NCI-H1694 (cell line): ENCODE measurements around the gene ARHGAP22.

Source experiments
- DNase-seq: peaks from one replicate; lab custom pipeline; 2025; lab: John Stamatoyannopoulos, UW

ARHGAP22 gene

DNA sequence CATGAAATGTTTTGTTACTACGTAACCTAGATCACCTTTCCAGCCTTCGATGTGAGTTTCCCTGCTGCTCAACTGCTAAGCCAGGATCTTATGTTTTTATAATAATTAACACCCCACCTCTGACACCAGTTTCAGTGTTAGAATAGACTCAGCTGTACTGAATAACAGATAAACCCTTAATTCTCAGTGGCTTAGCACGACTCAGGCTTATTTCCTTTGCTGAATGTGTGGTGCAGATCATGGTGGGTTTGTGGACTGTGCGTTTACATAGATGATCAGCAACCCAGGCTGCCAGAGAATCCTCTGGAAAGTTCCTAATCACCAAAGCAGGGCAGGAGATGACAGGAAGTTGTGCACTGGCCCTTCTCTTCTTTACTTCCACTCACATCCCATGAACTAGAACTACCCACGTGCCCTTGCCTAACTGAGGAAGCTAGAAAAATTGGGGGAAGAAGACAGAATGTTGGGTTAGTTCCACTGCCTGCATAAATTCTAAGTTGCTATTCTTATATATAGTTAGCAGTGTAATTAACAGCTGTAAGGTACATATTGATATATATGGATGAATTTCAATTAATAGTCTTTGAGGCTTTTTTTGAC lies 186.6 kb downstream of the ARHGAP22 start:
- no peak for DNase-seq

DNA sequence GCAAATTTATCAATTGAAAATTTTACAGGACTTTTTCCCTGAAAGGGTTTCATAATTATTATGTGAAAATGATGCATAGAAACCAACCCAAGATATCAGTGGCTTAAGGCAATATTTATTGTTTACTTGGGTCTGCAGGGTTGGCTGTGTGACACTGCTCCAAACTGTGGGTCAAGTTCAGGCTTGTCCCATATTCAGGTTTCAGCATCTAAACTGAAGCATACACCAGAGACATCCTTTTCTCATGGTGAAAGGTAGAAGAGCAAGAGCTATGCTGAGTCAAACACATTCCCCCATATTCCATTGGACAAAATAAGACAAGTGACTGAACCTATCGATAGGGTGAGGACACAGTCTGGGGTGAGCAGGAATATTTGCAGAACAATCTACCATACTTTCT lies 187.5 kb downstream of the ARHGAP22 start:
- DNase-seq: no peak

DNA sequence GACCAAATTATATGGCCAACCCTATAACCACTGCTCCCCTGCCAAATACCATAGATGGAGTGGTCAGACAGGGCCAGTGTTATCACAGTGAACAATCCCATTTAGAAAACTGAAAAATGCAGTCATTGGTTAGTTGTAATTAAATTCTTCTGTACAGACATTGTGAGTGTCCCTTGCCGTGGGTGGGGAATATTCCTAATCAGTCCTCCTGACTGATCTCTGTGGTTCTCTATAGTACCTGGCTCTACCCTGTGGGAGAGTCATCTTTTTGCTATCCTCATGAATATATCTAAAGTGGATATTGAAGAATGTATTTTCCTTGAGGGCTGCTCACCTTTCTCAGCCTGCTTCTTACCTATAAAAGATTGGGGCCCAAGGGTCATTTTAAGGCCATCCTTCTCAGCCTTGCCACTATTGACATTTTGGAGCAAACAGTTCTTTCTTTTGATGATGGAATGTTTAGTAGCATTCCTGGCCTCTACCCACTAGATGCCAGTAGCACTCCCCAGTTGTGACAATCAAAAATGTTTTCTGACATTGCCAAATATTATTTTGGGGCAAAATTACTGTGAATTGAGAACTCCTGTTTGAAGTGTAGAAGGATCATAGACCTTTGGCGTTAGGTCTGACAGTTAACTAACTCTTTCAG lies 188.2 kb downstream of the ARHGAP22 start:
- DNase-seq: no peak

DNA sequence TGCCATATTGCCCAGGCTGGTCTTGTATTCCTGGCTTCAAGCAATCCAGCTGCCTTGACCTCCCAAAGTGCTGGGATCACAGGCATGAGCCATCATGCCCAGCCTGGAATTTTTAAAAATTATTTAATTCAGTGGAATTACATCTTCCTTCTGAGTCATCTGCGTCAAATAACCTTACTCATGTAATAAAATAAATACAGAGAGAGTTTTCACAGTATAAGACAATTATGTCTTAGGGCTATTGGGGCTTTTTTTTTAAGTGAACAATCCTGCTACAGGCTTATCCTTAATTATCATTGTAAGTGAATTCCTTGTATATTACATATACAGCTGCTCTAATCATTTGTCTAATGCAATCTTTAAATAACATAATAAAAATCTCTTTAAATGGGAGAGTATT lies 190.1 kb downstream of the ARHGAP22 start:
- DNase-seq: no peak

DNA sequence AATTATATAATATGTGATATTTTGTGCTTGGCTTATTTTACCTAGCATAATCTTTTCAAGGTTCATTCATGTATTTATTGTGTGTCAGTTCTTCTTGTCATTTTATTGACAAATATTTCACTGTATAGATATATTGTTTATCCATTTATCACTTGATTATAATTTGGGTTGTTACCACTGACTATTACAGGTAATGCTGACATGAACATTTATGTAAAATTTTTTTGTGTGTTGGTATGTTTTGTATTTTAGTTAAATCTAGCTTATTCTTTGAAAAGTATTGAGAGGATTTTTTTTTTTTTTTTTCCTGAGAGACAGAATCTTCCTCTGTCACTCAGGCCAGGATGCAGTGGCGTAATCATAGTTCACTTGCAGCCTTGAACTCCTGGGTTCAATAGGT lies 190.7 kb downstream of the ARHGAP22 start:
- DNase-seq: no peak

DNA sequence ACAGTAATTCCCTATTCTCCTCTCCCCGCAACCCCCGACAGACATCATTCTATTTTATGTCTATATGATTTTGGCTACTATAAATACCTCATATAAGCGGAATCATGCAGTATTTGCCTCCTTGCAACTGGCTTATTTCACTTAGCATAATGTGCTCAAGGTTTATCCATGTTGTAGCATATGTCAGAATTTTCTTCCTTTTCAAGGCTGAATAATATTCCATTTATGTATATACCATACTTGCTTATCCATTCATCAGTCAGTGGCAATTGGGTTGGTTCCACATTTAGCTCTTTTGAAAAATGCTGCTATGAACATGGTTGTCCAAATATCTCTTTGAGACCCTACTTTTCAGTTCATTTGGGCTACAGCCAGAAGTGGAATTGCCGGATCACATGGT lies 191.9 kb downstream of the ARHGAP22 start:
- DNase-seq: no peak

DNA sequence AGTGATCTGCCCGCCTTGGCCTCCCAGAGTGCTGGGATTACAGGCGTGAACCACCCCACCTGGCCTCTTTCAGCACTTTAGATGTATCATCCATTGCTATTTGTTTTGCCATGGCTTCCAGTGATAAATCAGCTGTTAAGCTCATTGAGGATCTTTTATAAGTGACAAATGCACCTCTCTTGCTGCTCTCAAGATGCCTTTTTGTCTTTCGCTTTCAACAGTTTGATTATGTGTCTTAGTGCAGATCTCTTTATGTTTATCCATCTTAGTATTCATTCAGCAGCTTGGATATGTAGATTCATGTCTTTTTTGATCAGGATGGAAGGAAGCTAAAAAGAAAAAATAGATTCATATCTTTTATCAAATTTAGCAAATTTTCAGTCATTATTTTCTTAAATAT lies 192.8 kb downstream of the ARHGAP22 start:
- no peak for DNase-seq

DNA sequence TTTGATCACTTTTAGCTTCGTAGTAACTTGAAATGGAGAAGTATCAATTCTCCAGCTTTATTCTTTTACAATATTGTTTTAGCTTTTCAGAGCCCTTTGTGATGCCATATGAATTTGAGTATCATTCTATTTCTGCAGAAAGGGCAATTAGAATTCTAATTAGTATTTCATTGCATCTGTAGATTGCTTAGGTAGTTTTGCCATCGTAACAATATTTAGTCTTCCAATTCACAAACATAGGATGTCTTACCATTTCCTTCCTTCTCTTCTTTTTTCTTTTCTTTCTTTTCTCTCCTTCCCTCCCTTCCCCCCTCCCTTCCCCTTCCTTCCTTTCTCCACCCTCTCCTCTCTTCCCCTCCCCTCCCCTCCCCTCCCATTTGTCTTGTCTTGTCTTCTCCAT lies 193.4 kb downstream of the ARHGAP22 start:
- no peak for DNase-seq

DNA sequence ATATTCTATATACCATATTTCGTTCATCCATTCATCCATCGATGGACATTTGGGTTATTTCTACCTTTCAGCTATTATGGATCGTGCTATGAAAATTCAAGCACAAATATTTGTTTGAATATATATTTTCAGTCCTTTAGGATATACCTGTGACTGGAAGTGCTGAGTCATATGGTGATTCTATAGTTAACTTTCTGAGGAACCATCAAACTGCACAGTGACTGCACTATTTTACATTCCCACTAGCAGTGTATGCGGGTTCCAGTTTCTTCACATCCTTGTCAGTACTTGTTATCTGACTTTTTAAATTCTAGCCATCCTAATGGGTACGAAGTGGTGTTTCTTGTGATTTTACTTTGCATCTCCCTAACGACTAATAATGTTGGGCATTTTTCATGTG lies 194.4 kb downstream of the ARHGAP22 start:
- no peak for DNase-seq

DNA sequence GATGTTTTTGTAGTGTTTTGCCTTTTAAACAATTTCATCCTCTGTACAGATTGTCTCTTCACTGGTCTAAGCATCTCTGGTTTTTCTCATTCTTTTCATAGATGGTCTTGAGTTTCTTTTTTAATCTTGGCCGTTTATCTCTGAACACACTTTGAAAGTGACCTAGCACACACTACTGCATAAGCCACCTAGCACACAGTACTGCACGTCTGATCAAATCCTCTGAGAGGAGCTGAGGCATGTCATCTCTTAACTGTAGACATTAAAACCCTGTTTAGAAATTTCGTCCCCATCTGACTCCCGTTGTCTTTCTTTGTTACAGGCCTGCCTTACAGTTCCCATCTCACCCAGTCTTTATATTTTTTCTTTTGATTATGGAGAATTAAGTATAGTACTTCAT lies 198.2 kb downstream of the ARHGAP22 start:
- no peak for DNase-seq

DNA sequence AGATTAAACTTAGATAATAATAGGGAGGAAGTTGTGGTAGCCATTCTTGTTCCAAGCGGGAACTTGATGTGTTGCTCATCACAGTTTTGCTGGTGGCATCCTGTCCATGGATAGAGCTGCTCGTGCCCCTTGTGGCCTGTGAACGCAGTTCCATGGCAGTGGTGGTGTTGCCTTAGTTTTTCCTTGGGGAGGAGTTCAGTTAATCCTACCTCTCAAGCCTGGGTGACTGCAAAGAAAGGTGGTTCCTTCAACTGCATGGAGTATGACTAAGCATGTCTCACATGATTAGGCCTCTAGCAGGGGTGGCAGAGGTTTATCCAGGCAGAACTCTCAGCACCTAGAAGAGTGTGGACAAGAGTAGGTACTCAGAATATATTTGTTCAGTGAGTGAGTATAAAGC lies 198.7 kb downstream of the ARHGAP22 start:
- no peak for DNase-seq

DNA sequence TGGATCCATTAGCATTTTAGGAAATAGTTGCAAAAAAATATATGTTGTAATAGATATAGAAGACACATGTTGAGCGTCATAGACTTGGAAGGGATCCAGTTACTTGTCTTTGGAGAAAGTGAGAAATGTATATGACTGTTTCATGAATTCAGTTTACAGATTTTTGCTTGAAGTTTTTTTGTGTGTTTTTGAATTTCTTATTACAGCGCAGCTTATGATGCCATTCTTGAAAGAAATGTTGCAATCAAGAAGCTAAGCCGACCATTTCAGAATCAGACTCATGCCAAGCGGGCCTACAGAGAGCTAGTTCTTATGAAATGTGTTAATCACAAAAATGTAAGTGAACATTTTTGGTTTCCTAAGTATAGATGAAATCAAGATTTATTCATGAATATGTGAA lies 200.2 kb downstream of the ARHGAP22 start:
- DNase-seq: no peak

DNA sequence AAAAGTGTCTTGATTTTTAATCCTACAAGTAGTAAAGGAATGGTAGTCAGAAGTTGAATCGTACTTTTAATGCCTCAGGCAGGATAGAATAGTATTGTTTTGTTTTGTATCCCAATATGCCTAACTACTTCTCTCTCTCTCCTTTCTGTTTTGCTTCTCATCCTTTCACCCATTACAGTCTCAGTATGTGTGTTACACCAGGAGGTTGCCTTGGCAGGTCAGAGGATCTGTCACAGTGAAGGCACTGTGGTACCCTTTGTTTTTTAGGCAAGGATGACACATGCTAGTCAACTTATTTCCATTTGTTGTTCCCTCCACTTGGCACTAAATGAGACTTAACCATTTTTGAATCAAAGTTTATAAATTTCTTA lies 204.0 kb downstream of the ARHGAP22 start:
- no peak for DNase-seq

DNA sequence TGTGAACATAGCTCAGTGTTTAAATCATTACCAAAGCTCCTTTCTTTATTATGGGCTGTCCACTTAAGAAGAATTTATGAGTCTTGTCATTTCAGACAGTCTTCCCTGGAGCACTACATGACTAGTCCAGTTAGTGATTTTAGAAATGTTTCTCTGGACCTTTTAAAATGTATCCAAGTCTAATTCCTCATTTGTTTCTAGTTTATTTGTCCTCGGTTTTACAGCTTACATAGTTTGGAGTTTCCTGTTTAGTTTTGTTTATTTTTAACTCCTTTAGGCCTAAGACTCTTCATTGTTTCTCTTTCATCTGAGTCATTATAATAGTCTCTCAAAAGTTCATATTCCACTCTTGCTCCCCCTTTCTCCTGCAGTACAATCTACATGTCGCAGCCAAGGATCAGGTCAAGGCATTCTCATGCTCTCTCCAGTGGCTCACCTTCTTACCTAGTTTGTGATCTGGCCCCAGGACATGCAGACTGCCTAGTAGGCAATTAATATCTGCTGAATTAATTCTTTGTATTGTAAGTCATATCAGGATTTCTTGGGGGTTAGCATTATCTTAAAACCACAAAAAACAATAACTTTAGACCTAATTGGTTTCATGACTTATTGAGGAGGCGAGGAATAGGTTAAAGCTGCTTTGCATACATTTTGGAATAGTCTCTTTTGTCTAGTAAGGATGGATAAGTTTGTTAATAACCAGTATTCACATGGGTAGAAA lies 204.6 kb downstream of the ARHGAP22 start:
- no peak for DNase-seq

DNA sequence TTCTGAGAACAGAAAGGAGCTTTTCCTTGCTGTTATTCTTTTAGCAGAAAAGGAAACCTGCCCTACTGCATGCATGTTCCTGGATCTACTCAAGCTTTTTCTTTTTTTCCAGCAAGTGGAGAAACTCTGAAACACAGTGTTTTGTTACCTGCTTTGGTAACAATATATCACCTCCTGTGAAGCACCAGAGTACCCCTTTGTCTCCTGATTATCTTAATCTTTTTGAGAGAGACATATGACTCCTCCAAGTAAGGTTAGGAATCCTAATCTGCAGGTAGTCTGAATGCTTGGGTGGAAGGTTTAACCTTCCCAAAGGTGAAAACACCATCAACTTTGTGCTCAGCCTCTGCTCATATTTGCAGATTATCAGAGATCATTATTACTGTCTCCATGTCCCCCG lies 205.3 kb downstream of the ARHGAP22 start:
- no peak for DNase-seq

DNA sequence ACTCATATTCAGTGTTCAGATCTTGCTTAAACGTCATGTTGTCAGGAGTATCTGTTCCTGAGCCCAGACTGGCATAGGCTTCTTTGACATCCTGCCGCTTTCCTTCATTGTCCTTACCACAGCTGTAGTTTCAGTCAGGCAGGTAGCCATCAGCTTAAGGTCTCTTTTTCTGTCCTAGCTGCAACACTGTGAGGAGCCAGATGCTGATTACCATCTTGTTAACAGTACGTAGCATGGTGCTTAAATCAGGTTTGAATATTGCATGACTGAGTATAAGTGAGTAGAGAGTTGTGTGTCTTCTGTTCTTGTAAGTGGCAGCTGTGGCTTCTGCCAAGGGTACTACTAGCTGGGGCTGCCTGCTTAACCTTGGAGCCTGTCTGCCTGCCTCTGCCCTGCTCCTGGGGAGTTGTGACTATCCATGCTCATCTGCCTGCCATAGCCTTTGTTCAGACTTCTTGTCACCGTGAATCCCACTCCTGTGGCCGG lies 205.8 kb downstream of the ARHGAP22 start:
- no peak for DNase-seq

DNA sequence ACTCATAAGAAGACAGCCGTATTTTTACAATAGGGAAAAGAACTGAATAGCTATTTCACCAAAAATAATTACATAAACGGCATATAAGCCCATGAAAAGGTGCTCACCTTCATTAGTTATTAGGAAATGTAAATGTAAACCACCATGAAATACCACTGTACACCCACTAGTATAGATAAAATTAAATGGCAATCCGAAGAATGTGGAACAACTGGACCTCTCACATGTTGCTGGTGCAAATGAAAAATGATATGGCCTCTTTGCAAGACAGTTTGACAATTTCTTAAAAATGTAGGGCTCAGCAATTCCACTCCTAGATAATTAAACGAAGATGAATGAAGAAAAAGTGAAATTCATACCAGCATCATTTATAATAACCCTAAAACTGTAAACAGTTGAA lies 206.6 kb downstream of the ARHGAP22 start:
- DNase-seq: no peak
